ENCODE measurements around the gene CHKA.

Gene CHKA

GRCh38 chr11:68041617-68042218, 79.5 kb downstream of the CHKA start:
- H3K27ac Mint-ChIP-seq, result peak overlapping the region; percentile 74
- no peak overlapping the region for H3K4me3 Mint-ChIP-seq
- H3K36me3 Mint-ChIP-seq (ENCODE audit: low read depth), result peaks cover 6% of the 10 kb centered on the region
- no peaks in the 10 kb centered on the region for H3K9me3 Mint-ChIP-seq
- no peaks in the 10 kb centered on the region for H3K27me3 Mint-ChIP-seq
- H3K4me1 Mint-ChIP-seq (ENCODE audit: low read depth), result peaks cover 15% of the 10 kb centered on the region

- peaks cover 17% of the 10 kb centered on the region for H3K4me1 Mint-ChIP-seq (ENCODE audit: low read depth)
- no peaks in the 10 kb centered on the region for H3K27me3 Mint-ChIP-seq
- H3K4me3 Mint-ChIP-seq, result peak overlapping the region; percentile 89
- H3K27ac Mint-ChIP-seq, result no peak overlapping the region
- peaks cover 4% of the 10 kb centered on the region for H3K36me3 Mint-ChIP-seq (ENCODE audit: low read depth)
- no peaks in the 10 kb centered on the region for H3K9me3 Mint-ChIP-seq
Measured at GRCh38 chr11:68040957-68041591, 80.1 kb downstream of the CHKA start.

GRCh38 chr11:68040101-68040956, 80.9 kb downstream of the CHKA start:
- Mint-ChIP-seq H3K9me3 (no peaks in the 10 kb centered on the region), H3K4me3 (peak overlapping the region; percentile 89), H3K27ac (peak overlapping the region; percentile 76), H3K36me3 (ENCODE audit: low read depth) (peaks cover 4% of the 10 kb centered on the region), H3K4me1 (ENCODE audit: low read depth) (peaks cover 17% of the 10 kb centered on the region), H3K27me3 (no peaks in the 10 kb centered on the region)

GRCh38 chr11:68039526-68040086, 81.6 kb downstream of the CHKA start:
- Mint-ChIP-seq H3K36me3 (ENCODE audit: low read depth) (peaks cover 4% of the 10 kb centered on the region), H3K4me3 (peak overlapping the region; percentile 89), H3K27ac (peak overlapping the region; percentile 81), H3K27me3 (no peaks in the 10 kb centered on the region), H3K4me1 (ENCODE audit: low read depth) (peaks cover 17% of the 10 kb centered on the region), H3K9me3 (no peaks in the 10 kb centered on the region)

- Mint-ChIP-seq H3K27me3 (no peaks in the 10 kb centered on the region), H3K27ac (peak within 1 kb of the TSS; percentile 81), H3K4me1 (ENCODE audit: low read depth) (peaks cover 17% of the 10 kb centered on the region), H3K4me3 (peak within 1 kb of the TSS; percentile 89), H3K36me3 (ENCODE audit: low read depth) (peaks cover 4% of the 10 kb centered on the region), H3K9me3 (no peaks in the 10 kb centered on the region)
Measured at GRCh38 chr11:68038718-68039525, 82.3 kb downstream of the CHKA start, which contains the start of gene TCIRG1. Gene TCIRG1, plus strand, starts transcription at chr11:68039025. Its CDS starts 2,247 bp downstream, at chr11:68041272.

- Mint-ChIP-seq H3K4me1 (ENCODE audit: low read depth) (peaks cover 17% of the 10 kb centered on the region), H3K4me3 (peak overlapping the region; percentile 89), H3K9me3 (no peaks in the 10 kb centered on the region), H3K27me3 (no peaks in the 10 kb centered on the region), H3K27ac (no peak overlapping the region), H3K36me3 (ENCODE audit: low read depth) (peaks cover 4% of the 10 kb centered on the region)
Measured at GRCh38 chr11:68038226-68038717, 82.9 kb downstream of the CHKA start.

- Mint-ChIP-seq H3K4me3 (no peak overlapping the region), H3K36me3 (ENCODE audit: low read depth) (peaks cover 4% of the 10 kb centered on the region), H3K4me1 (ENCODE audit: low read depth) (peaks cover 17% of the 10 kb centered on the region), H3K27me3 (no peaks in the 10 kb centered on the region), H3K27ac (peak overlapping the region; percentile 86), H3K9me3 (no peaks in the 10 kb centered on the region)
Measured at GRCh38 chr11:68037411-68038225, 83.6 kb downstream of the CHKA start.

- Mint-ChIP-seq H3K9me3 (no peaks in the 10 kb centered on the region), H3K4me3 (no peak overlapping the region), H3K27ac (peak overlapping the region; percentile 86), H3K27me3 (no peaks in the 10 kb centered on the region), H3K36me3 (ENCODE audit: low read depth) (peaks cover 4% of the 10 kb centered on the region), H3K4me1 (ENCODE audit: low read depth) (peaks cover 18% of the 10 kb centered on the region)
Measured at GRCh38 chr11:68036717-68037239, 84.4 kb downstream of the CHKA start.

GRCh38 chr11:68036141-68036716, 85.0 kb downstream of the CHKA start:
- Mint-ChIP-seq H3K4me1 (ENCODE audit: low read depth) (peaks cover 19% of the 10 kb centered on the region), H3K4me3 (no peak overlapping the region), H3K27ac (peak overlapping the region; percentile 86), H3K27me3 (no peaks in the 10 kb centered on the region), H3K9me3 (no peaks in the 10 kb centered on the region), H3K36me3 (ENCODE audit: low read depth) (peaks cover 4% of the 10 kb centered on the region)

- H3K4me1 Mint-ChIP-seq (ENCODE audit: low read depth), result peaks cover 20% of the 10 kb centered on the region
- peaks cover 4% of the 10 kb centered on the region for H3K36me3 Mint-ChIP-seq (ENCODE audit: low read depth)
- no peaks in the 10 kb centered on the region for H3K27me3 Mint-ChIP-seq
- no peak overlapping the region for H3K27ac Mint-ChIP-seq
- H3K4me3 Mint-ChIP-seq, result no peak overlapping the region
- H3K9me3 Mint-ChIP-seq, result no peaks in the 10 kb centered on the region
Measured at GRCh38 chr11:68035266-68035876, 85.8 kb downstream of the CHKA start.

GRCh38 chr11:68033708-68034045, 87.5 kb downstream of the CHKA start:
- Mint-ChIP-seq H3K36me3 (ENCODE audit: low read depth) (peaks cover 4% of the 10 kb centered on the region), H3K4me3 (no peak overlapping the region), H3K9me3 (no peaks in the 10 kb centered on the region), H3K27ac (no peak overlapping the region), H3K4me1 (ENCODE audit: low read depth) (peaks cover 37% of the 10 kb centered on the region), H3K27me3 (no peaks in the 10 kb centered on the region)

- H3K36me3 Mint-ChIP-seq (ENCODE audit: low read depth), result peaks cover 4% of the 10 kb centered on the region
- H3K27ac Mint-ChIP-seq, result no peak overlapping the region
- peaks cover 42% of the 10 kb centered on the region for H3K4me1 Mint-ChIP-seq (ENCODE audit: low read depth)
- H3K27me3 Mint-ChIP-seq, result no peaks in the 10 kb centered on the region
- H3K9me3 Mint-ChIP-seq, result no peaks in the 10 kb centered on the region
- no peak overlapping the region for H3K4me3 Mint-ChIP-seq
Measured at GRCh38 chr11:68032997-68033707, 88.0 kb downstream of the CHKA start.

All from stimulated activated naive CD8-positive, alpha-beta T cell treated with anti-CD3 and anti-CD28 coated beads, Interleukin-15, Interleukin-2, amounts not matched to agents 100 ng/mL and 50 ng/mL, for 24 hours (primary cell).